ENCODE measurements around the gene MED12.
"Not testable (repeated sequence)": the region's sequence is repeated elsewhere in the genome, so short reads cannot be mapped to it uniquely, and the experiment has no call there.

MED12 gene

DNA sequence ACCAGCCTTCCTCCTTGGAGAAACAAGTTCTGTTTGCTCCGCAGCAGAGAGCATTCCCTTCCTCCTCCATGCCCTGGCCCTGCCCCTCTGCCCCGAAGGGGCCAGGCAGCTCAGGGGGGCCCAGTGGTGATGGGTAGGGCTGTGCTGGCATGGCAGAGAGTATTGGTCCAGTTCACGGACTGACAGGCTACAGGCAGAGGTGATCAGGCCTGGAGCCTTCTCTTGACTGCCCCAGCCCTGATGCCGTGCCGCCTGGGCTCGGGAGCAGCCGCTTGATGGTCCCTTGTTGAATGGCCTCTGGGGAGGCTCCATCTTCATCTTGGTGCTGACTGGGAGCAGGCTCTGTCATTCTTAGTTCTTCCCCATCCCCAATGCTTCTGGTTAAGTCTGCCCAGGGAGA, 35.8 kb downstream of the MED12 start:
- no peak overlapping the region for H3K4me3 ChIP-seq (ENCODE audit: low read depth, low read length)
- no peak for DNase-seq (ENCODE audit: low read depth)

- no peak for DNase-seq (ENCODE audit: low read depth)
- no peak overlapping the region for H3K4me3 ChIP-seq (ENCODE audit: low read depth, low read length)
Measured at GRCh38 chrX:71154641-71155040, 36.2 kb downstream of the MED12 start.

DNA sequence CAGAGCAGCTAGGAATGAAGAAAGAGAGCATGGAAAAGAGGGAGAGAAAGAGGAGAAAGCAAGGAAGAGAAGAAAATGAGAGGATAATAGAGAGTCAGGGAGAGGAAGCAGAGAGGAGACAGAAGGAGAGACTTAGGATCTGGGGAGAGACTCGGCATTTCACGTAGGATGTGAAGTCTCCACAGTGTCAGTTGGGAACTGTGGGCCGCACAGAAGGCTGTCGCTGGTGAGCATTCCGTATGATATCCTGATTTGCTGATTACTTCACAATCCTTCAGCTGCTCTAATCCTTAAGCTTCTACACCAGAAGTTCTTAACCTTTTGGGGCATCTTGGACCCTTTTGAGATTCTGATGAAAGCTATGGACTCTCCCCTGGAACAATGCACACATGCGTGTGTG, 40.2 kb downstream of the MED12 start:
- no peak overlapping the region for H3K4me3 ChIP-seq (ENCODE audit: low read depth, low read length)

DNA sequence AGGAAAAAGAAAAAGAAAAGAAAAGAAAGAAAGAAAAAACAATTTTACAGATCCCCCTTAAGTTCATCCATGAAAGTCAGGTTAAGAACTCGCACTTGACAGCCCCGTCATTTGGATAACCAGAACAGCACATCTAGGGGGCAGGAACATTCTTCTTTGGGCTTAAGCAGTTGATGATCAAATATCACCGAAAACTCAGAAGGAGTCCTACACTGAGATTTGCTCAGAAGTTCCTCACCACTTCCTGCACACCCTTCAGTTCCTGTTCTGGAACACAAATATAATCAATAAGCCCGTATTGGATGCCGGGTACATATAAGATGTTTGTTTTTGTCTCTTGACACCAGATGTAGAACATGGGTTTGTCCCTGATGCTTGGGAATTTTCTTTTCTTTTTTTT, 40.9 kb downstream of the MED12 start:
- no peak for DNase-seq (ENCODE audit: low read depth)
- no peak overlapping the region for H3K4me3 ChIP-seq (ENCODE audit: low read depth, low read length)

More for the DNA sequence above, 40.2 kb downstream of the MED12 start:
- DNase-seq (ENCODE audit: low read depth): no peak

- H3K4me3 ChIP-seq (ENCODE audit: low read depth, low read length): no peak overlapping the region
- no peak for DNase-seq (ENCODE audit: low read depth)
Measured at GRCh38 chrX:71160475-71160874, 42.1 kb downstream of the MED12 start.

GRCh38 chrX:71162981-71163380, 44.6 kb downstream of the MED12 start:
- DNase-seq (ENCODE audit: low read depth): no peak
- H3K4me3 ChIP-seq (ENCODE audit: low read depth, low read length): no peak overlapping the region

DNA sequence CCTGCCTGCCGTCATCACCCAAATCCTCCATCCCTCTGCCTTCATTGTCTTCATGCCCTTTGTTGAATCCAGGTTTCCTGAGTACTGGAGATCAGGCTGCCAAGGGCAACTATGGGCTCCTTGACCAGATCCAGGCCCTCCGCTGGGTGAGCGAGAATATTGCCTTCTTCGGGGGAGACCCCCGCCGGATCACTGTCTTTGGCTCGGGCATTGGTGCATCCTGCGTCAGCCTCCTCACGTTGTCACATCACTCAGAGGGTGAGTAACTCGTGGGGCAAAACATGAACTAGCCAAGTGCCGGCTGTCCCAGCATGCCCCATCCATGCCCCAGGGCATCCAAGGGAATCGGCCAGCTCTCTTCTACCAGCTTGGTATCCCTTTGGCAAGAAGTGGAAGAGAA, 45.7 kb downstream of the MED12 start:
- no peak for DNase-seq (ENCODE audit: low read depth)
- no peak overlapping the region for H3K4me3 ChIP-seq (ENCODE audit: low read depth, low read length)

- no peak overlapping the region for H3K4me3 ChIP-seq (ENCODE audit: low read depth, low read length)
- DNase-seq (ENCODE audit: low read depth): no peak
Measured at GRCh38 chrX:71166461-71166860, 48.1 kb downstream of the MED12 start.

- H3K4me3 ChIP-seq (ENCODE audit: low read depth, low read length): no peak overlapping the region
- DNase-seq (ENCODE audit: low read depth): no peak
Measured at GRCh38 chrX:71167031-71167781, 48.8 kb downstream of the MED12 start.

DNA sequence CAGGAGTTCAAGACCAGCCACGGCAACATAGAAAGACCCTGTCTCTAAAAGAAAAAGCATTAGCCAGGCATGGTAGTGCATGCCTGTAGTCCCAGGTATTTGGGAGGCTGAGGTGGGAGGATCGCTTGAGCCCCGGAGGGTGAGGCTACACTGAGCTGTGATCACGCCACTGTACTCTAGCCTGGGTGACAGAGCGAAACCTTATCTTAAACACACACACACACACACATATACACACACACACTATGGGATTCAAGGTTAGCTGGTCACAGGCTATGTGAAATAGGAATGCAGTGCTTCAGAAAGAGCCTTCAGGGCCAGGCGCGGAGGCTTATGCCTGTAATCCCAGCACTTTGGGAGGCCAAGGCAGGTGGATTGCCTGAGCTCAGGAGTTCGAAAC, 49.7 kb downstream of the MED12 start:
- DNase-seq (ENCODE audit: low read depth): no peak
- H3K4me3 ChIP-seq (ENCODE audit: low read depth, low read length): no peak overlapping the region

- H3K4me3 ChIP-seq (ENCODE audit: low read depth, low read length): no peak overlapping the region
- DNase-seq (ENCODE audit: low read depth): no peak
Measured at GRCh38 chrX:71169586-71169985, 51.2 kb downstream of the MED12 start.

- DNase-seq (ENCODE audit: low read depth): no peak
- no peak overlapping the region for H3K4me3 ChIP-seq (ENCODE audit: low read depth, low read length)
Measured at GRCh38 chrX:71170660-71171059, 52.3 kb downstream of the MED12 start.

DNA sequence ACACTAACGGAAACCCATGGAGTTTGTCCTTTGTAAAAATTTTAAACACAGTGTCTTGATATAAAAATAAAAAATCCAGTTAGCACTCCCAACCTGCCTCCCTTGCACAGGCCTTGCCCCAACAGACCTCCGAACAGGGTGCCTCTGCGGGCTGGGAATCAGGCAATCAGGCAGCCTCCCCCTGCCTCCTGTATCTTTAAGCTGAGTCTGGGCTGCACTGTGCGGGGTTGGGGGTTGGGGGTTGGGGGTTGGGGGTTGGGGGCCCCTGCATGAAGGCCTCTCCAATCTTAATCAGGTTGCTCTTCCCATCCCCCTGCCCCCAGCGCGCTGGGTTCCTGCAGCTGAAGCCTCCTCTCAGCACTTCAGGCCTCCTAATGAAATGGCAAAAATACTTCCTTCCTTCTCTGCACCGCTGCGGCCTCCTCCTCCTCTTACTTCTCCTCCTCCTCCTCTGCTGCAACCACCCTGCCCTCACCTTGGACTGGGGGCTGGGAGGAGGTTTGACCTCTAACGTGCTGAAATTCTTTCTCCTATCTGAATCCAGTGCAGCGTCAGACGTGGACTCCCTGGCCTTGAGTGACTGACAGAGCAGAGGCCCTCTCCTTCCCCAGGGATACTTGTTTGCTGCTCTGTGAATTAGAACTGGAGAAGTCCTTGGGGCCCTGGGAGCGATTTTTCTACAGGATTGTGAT, 52.9 kb downstream of the MED12 start:
- DNase-seq (ENCODE audit: low read depth): no peak
- H3K4me3 ChIP-seq (ENCODE audit: low read depth, low read length): no peak overlapping the region

DNA sequence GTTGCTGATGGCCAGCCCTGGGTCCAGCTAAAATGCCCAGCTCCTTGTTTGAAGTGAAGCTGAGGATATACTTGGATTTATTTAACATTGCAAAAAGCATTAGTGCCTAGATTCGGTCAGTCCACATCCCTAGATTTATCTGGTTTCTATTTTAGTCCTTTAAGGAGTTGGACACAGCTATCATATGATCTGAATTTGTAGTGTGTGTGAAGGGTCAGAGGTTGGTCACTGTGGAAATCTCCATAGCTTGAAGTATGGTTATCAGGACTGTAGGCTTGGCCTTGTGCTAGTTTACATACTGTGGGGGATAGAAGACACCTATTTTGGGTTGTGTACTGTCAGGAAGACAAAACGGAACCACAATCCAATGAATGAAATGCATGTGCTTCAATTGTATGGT, 55.0 kb downstream of the MED12 start:
- H3K4me3 ChIP-seq (ENCODE audit: low read depth, low read length): no peak overlapping the region
- no peak for DNase-seq (ENCODE audit: low read depth)

DNA sequence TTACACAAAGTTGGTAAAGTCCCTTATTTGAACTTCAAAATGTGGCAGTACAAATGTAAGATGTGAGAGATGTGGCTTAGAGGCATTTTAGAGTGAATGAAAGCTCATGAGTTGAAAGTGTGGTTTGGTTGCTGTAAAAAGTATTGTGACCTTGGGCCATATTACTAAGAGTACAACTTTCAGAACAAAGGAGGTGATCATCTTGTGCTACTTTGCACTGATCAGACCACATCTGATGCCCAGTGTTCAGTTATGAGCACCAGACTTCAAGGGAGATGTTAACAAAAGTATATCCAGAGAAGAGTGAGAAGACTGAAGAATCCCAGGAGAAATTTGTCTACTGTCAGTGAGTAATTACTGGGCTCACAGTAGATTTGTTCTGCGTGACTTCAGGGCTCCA, 56.4 kb downstream of the MED12 start:
- no peak for DNase-seq (ENCODE audit: low read depth)
- H3K4me3 ChIP-seq (ENCODE audit: low read depth, low read length): no peak overlapping the region

DNA sequence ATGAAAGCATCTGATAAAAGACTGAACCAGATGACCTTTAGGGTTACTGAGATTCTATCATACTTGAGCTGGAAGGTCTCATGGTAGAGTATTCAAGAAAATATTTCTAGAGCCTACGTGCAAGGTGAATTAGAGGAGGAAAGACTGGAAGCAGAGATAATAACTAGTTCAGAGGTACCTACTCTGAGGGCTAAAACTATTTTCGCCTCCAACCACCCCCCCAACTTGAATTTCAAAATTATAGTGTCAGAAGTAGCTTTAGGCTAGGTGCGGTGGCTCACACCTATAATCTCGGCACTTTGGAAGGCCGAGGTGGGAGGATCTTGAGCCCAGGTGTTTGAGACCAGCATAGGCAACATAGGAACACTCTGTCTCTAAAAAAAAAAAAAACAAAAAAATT, 57.1 kb downstream of the MED12 start:
- no peak for DNase-seq (ENCODE audit: low read depth)
- no peak overlapping the region for H3K4me3 ChIP-seq (ENCODE audit: low read depth, low read length)

DNA sequence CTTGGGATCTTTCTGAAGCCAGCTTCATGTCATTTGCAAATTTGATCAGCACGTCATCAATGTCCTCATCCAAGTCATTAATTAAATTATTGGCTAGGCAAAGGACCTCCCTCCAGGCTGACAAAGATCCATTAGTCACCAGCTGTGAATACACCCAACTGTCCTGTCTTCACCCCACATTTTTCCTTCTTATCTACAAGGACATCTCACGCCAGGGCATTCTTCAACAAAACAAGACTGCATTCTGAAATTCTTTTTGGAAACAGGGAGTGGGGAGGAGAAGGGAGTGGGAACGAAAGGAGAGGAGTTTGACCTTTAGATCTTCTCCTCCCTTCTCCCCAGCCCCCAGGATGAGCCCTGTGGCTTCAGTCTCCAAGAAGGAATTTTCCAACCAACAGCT, 58.9 kb downstream of the MED12 start:
- no peak overlapping the region for H3K4me3 ChIP-seq (ENCODE audit: low read depth, low read length)
- DNase-seq (ENCODE audit: low read depth): no peak

- H3K4me3 ChIP-seq (ENCODE audit: low read depth, low read length): no peak overlapping the region
- no peak for DNase-seq (ENCODE audit: low read depth)
Measured at GRCh38 chrX:71178908-71179307, 60.5 kb downstream of the MED12 start.

DNA sequence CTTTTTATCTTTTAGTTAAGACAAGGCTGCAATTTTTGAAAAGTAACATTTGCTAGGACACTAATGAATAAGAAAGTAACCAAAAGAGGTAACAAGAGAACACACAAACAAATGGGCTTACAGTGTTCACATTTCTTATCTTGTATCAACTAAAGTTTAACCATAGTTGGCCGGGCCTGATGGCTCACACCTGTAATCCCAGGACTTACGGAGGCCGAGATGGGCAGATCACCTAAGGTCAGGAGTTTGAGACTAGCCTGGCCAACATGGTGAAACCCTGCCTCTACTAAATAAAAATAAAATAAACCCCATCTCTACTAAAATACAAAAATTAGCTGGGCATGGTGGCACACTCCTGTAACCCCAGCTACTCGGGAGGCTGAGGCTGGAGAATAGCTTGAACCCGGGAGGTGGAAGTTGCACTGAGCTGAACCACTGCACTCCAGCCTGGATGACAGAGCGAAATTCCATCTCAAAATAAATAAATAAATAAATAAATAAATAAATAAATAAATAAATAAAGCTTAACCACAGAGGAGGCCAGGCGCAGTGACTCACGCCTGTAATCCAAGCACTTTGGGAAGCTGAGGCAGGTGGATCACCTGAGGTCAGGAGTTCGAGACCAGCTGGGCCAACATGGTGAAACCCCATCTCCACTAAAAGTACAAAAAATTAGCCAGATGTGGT, 62.3 kb downstream of the MED12 start:
- H3K4me3 ChIP-seq (ENCODE audit: low read depth, low read length); DNase-seq (ENCODE audit: low read depth): not testable (repeated sequence)

DNA sequence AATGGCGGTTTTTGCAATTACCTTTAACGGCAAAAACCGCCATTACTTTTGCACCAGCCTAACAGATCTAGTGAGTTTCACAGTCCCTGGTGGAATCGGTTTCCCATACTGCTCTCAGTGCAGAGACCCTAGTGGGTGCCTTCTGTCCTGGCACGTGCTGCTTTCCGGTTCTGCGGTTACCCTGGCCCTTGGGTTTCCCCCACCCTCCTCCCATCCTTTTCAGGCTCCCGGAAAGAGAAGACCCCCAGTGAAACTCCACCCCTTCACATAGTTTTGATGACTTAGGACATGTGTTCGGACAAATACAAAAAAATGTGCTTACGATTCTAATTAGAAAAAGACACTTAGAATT, 63.1 kb downstream of the MED12 start:
- no peak for DNase-seq (ENCODE audit: low read depth)
- H3K4me3 ChIP-seq (ENCODE audit: low read depth, low read length): peak overlapping the region; percentile 51

All from skeletal muscle cell (primary cell).